C4-2B (cell line): ENCODE data around the gene EML6.
A peak's percentile ranks its signal among the peaks of the same experiment; 100 is the strongest.

Source experiments
- H3K27ac ChIP-seq: fragments of 450-650 bp; 2 replicates; pipeline ENCODE4 v1.5.1; 2017
- CTCF ChIP-seq: fragments of 450-650 bp; conservative IDR thresholded peaks from 2 replicates; pipeline ENCODE4 v1.5.1; 2017; ENCODE audit warnings: mild to moderate bottlenecking
- ZFX ChIP-seq: fragments of 450-650 bp; IDR thresholded peaks from 2 replicates; pipeline ENCODE4 v1.6.1; 2017

Gene EML6

DNA sequence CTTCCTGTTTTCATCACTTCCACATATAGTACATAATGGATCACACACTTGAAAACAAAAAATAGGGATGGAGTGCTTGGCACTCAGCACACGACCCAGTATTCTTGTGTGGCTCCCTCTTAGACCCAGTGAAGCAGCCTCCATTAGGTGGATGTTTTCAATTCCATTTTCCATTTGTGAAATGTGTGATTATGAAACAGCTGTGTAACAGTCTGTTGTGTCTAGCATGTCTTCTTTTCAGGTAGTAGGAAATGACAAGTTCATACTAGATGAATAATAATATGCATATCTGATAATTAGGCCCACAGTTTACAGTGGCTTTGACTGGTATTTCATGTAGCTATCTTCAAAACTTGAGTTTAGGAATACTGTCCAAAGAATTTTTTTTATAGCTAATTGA is 35.5 kb downstream of the EML6 start:
- no peak for TF ChIP-seq ZFX
- TF ChIP-seq CTCF: no peak
- no peak overlapping the region for H3K27ac ChIP-seq

GRCh38 chr2:54760310-54760709 is 36.8 kb downstream of the EML6 start:
- TF ChIP-seq CTCF (no peak), ZFX (no peak)
- no peak overlapping the region for H3K27ac ChIP-seq

DNA sequence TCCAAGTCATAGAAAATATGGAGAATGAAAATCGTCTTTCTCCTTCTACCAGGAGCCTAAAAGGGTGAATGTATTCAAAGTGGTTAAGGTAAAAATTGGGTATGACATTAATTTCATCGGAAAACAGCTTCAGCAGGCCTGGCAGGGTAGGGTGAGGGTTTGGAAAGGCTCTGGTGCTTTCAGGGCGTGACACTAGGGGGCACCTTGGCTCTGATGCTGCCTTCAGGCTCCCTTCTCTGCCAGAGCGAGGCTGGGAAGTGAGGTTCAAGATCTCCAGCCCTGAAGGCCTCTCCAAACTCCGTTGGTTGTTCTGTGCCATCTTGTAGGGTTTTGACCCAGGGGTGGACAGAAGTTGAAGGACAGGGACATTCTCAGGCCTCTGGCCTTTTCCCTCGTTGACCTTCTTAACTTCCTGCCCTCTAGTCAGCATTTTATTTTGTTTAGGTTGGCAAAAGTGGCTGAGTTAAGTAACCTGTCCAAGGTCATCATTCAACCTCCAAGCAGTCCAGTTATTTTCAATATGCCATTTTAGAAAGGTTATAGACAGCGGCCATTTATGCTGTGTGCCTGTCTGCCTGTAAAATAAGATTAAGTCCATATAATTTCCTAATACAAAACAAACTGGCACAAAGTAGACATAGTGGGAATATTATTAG is 40.3 kb downstream of the EML6 start:
- no peak overlapping the region for H3K27ac ChIP-seq
- TF ChIP-seq CTCF (peak; percentile 29), ZFX (no peak)

DNA sequence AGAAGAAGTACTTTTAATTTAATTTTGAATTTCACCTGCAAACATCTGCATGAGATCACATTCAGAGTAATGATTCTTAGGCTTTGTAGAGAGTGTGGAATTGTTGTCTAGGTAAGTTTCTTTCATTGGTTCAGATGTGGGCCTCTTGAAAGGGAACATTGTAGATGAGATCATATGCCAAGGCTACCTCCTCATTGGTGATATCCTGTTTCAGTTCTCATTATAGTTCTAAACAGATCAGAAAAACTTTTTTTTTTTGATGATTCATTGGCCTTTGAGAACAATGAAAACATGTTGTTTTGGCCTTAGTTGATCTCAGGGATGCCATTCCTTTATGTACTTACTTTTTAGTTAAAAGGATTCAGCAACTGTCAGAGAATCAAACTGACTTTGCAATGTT is 44.5 kb downstream of the EML6 start:
- no peak overlapping the region for H3K27ac ChIP-seq
- TF ChIP-seq ZFX: no peak
- no peak for TF ChIP-seq CTCF

DNA sequence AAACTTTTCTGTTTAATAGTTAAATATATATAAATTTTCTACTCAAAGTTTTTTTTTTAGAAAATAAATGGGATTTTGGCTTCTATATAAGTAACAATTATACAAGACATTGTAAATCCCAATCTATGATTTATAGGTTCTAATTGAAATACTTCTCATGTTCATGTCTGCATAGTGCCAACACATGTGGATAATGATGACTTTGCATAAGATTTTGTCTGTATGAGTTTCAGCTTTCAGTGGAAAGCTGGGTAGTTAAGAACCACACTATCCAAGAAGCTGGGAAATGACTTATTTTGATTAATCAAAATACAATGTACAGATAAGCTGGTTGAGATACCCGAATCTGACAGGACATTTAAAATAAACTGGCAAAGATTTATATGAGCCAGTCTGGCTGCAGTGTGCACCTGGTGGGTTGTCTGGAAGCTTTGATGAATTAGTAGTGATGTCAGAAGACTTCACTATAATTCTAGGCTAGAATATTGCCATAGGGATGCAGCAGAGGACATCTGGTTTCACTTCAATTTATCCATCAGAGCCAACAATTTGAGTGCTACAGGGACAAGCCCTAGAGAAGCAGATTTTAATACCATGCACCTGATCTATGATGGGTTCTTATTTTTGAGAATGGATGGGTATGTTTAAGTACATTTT is 45.4 kb downstream of the EML6 start:
- TF ChIP-seq CTCF (no peak), ZFX (no peak)
- H3K27ac ChIP-seq: no peak overlapping the region

DNA sequence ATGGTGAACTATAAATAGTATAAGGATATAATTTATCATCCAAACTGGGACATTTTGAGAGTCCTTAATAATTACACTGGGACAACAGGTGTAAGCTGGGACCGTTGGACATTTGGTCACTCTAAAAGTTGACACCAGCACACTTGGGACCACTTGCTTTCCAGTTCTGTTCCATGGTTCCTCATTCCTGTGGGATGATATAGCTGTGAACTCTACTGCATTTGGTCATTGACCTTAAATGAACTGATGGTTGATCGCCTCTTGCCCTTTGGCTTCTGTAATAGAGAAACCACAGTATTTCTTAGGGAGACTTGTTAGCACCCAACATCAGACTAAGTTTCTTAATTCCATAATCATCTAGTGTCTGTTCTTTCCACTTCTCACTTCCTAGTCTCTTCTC is 46.7 kb downstream of the EML6 start:
- no peak for TF ChIP-seq ZFX
- no peak for TF ChIP-seq CTCF
- no peak overlapping the region for H3K27ac ChIP-seq

- TF ChIP-seq ZFX: no peak
- TF ChIP-seq CTCF: no peak
- H3K27ac ChIP-seq: no peak overlapping the region
These were observed 47.2 kb downstream of the EML6 start for GRCh38 chr2:54770676-54771075.
